GM06990 (cell line): ENCODE results near the gene ZNF687.

ENCODE experiments used
- DNase-seq: peaks from one replicate; pipeline ENCODE4 v3.0.0-alpha.2; 2011; ENCODE audit not compliant: insufficient read length; ENCODE audit errors: extremely low read depth
- H3K27me3 ChIP-seq: replicated peaks from 2 replicates; pipeline ENCODE4 v1.6.0; 2011; ENCODE audit warnings: low read length; ENCODE audit not compliant: control insufficient read depth, insufficient read depth
- H3K36me3 ChIP-seq: 2 replicates; pipeline ENCODE4 v1.5.1; 2011; ENCODE audit warnings: low read length; ENCODE audit not compliant: control insufficient read depth, insufficient read depth
- H3K4me3 ChIP-seq: replicated peaks from 2 replicates; pipeline ENCODE4 v1.5.1; 2011; ENCODE audit warnings: low read depth, mild to moderate bottlenecking, control low read depth, low read length
- TF ChIP-seq, protein P1 (sequence below): IDR thresholded peaks from 2 replicates; pipeline ENCODE4 v1.5.1; 2011; ENCODE audit warnings: low read length, control low read depth, mild to moderate bottlenecking, inconsistent platforms; ENCODE audit not compliant: insufficient read depth, poor library complexity, severe bottlenecking

Gene ZNF687

DNA sequence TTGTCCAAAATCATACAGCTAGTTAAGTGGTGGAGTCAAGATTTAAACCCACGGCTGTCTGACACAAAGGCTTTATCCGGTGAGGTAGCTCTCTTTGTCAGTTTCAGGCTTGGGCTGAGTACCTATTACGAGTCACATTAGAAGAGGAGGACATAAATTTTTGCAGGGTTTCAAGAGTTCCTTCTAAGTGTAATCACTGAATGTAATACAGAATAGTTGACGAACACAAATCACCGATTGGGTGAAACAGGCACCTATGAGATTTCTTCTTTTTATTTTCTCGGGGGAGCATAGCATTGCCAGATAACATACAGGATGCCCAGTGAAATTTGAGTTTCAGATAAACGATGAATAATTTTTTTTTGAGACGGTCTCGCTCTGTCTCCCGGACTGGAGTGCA, 26.7 kb upstream of the ZNF687 start:
- TF ChIP-seq, protein P1, sequence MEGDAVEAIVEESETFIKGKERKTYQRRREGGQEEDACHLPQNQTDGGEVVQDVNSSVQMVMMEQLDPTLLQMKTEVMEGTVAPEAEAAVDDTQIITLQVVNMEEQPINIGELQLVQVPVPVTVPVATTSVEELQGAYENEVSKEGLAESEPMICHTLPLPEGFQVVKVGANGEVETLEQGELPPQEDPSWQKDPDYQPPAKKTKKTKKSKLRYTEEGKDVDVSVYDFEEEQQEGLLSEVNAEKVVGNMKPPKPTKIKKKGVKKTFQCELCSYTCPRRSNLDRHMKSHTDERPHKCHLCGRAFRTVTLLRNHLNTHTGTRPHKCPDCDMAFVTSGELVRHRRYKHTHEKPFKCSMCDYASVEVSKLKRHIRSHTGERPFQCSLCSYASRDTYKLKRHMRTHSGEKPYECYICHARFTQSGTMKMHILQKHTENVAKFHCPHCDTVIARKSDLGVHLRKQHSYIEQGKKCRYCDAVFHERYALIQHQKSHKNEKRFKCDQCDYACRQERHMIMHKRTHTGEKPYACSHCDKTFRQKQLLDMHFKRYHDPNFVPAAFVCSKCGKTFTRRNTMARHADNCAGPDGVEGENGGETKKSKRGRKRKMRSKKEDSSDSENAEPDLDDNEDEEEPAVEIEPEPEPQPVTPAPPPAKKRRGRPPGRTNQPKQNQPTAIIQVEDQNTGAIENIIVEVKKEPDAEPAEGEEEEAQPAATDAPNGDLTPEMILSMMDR: no peak
- Histone ChIP-seq H3K36me3 (no peaks in the 10 kb centered on the region; the same call in 1 of the 2 replicates), H3K4me3 (peak overlapping the region; percentile 70), H3K27me3 (no peaks in the 10 kb centered on the region)
- DNase-seq: no peak

- peaks cover 9% of the 10 kb centered on the region for H3K36me3 ChIP-seq
- TF ChIP-seq, protein P1: no peak
- no peak for DNase-seq
These were observed 22.7 kb upstream of the ZNF687 start for GRCh38 chr1:151259351-151259750.

DNA sequence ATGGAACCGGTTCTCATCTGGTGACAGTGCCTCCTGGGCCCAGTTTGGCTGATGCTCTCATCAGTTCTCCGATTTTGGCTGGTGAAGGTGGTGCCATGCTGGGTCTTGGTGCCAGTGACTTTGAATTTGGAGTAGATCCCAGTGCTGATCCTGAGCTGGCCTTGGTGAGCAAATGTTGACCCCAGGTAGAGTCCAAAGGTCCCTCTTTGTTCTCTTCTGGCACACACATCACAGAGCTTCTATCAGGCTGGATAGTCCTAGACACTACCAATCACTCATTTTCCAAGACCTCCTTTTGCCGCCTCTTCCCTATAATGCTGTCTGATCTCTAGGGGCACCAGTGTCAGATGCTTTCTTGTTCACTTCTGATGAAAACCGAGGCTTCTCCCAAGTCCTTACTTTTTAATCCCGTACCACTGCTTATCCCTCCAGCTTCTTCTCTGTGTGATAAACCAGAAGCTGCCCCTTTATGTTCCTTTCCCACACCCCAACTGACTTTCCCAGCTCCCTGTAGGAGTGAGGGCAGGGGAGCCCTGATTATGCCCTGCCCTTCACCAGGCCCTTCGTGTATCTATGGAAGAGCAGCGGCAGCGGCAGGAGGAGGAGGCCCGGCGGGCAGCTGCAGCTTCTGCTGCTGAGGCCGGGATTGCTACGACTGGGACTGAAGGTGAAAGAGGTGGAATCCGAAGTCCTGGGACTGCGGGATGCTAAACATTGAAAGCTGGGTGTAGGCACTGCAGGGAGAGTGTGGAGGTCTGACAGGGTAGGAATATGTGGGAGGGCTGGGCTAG, 16.5 kb upstream of the ZNF687 start:
- TF ChIP-seq, protein P1: no peak
- Histone ChIP-seq H3K27me3 (no peaks in the 10 kb centered on the region), H3K36me3 (peaks cover 32% of the 10 kb centered on the region), H3K4me3 (no peak overlapping the region)
- DNase-seq: no peak

More at GRCh38 chr1:151259351-151259750, 22.7 kb upstream of the ZNF687 start:
- Histone ChIP-seq H3K27me3 (no peaks in the 10 kb centered on the region), H3K4me3 (no peak overlapping the region)

DNA sequence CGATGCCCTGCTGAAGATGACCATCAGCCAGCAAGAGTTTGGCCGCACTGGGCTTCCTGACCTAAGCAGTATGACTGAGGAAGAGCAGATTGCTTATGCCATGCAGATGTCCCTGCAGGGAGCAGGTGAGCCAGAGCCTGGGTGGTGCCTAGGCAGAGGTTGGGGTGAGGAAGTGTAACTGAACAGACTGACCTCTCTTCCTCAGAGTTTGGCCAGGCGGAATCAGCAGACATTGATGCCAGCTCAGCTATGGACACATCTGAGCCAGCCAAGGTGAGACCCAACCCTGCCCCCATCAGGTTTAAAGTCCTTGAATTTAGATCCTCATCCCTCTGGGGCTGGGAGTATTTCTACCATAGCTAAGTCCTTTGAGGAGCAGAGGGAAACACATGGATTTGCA, 15.8 kb upstream of the ZNF687 start:
- no peak overlapping the region for H3K4me3 ChIP-seq
- H3K27me3 ChIP-seq: no peaks in the 10 kb centered on the region
- TF ChIP-seq, protein P1: no peak
- H3K36me3 ChIP-seq: peaks cover 32% of the 10 kb centered on the region
- DNase-seq: no peak

GRCh38 chr1:151266821-151267220, 15.3 kb upstream of the ZNF687 start:
- Histone ChIP-seq H3K36me3 (peaks cover 32% of the 10 kb centered on the region), H3K27me3 (no peaks in the 10 kb centered on the region), H3K4me3 (no peak overlapping the region)
- DNase-seq: no peak
- TF ChIP-seq, protein P1: no peak
